Effector memory CD4-positive, alpha-beta T cell (primary cell): ENCODE results near the gene HDAC10.

Experiments
- DNase-seq, 3 donors: peaks; one replicate each; pipeline ENCODE4 v3.0.0-alpha.2; 2020
- H3K27ac ChIP-seq: 2 replicates; pipeline ENCODE4 v1.7.0; 2013; ENCODE audit warnings: mild to moderate bottlenecking, low read length, moderate library complexity; ENCODE audit not compliant: insufficient read depth, poor library complexity, severe bottlenecking
- H3K27me3 ChIP-seq: replicated peaks from 2 replicates; pipeline ENCODE4 v1.7.0; 2013; ENCODE audit warnings: mild to moderate bottlenecking, low read length; ENCODE audit not compliant: insufficient read depth, control insufficient read depth, poor library complexity, severe bottlenecking
- H3K36me3 ChIP-seq: 2 replicates; pipeline ENCODE4 v1.7.0; 2013; ENCODE audit warnings: mild to moderate bottlenecking, low read length, moderate library complexity; ENCODE audit not compliant: control insufficient read depth, insufficient read depth
- H3K4me1 ChIP-seq: 2 replicates; pipeline ENCODE4 v1.7.0; 2013; ENCODE audit warnings: low read length, mild to moderate bottlenecking; ENCODE audit not compliant: control insufficient read depth, insufficient read depth, poor library complexity, severe bottlenecking
- H3K4me3 ChIP-seq: 2 replicates; pipeline ENCODE4 v1.7.0; 2013; ENCODE audit warnings: low read length, low read depth, mild to moderate bottlenecking; ENCODE audit not compliant: insufficient read depth, poor library complexity, severe bottlenecking
- H3K9me3 ChIP-seq: 2 replicates; pipeline ENCODE4 v1.7.0; 2013; ENCODE audit warnings: mild to moderate bottlenecking, low read length, moderate library complexity; ENCODE audit not compliant: control insufficient read depth

The HDAC10 gene

GRCh38 chr22:50293441-50294318 lies 42.6 kb upstream of the HDAC10 start:
- Histone ChIP-seq H3K36me3 (no peaks in the 10 kb centered on the region), H3K4me3 (no peak overlapping the region), H3K27ac (no peak overlapping the region), H3K27me3 (peaks cover 17% of the 10 kb centered on the region), H3K4me1 (no peaks in the 10 kb centered on the region), H3K9me3 (no peaks in the 10 kb centered on the region)
- no peak for DNase-seq

- Histone ChIP-seq H3K27ac (no peak overlapping the region), H3K4me1 (no peaks in the 10 kb centered on the region), H3K4me3 (no peak overlapping the region), H3K36me3 (no peaks in the 10 kb centered on the region), H3K9me3 (no peaks in the 10 kb centered on the region), H3K27me3 (peaks cover 16% of the 10 kb centered on the region)
- no peak for DNase-seq
These were observed 41.8 kb upstream of the HDAC10 start for GRCh38 chr22:50292643-50293440.

- Histone ChIP-seq H3K27me3 (peaks cover 11% of the 10 kb centered on the region), H3K4me1 (no peaks in the 10 kb centered on the region), H3K36me3 (no peaks in the 10 kb centered on the region), H3K27ac (no peak overlapping the region), H3K4me3 (no peak overlapping the region), H3K9me3 (no peaks in the 10 kb centered on the region)
- DNase-seq = no peak
These were observed 39.0 kb upstream of the HDAC10 start for GRCh38 chr22:50289942-50290630.

- no peak overlapping the region for H3K4me3 ChIP-seq
- peaks cover 11% of the 10 kb centered on the region for H3K27me3 ChIP-seq
- no peak overlapping the region for H3K27ac ChIP-seq
- no peaks in the 10 kb centered on the region for H3K9me3 ChIP-seq
- no peak for DNase-seq
- no peaks in the 10 kb centered on the region for H3K36me3 ChIP-seq
- H3K4me1 ChIP-seq = no peaks in the 10 kb centered on the region
These were observed 38.3 kb upstream of the HDAC10 start for GRCh38 chr22:50289151-50289941.

- Histone ChIP-seq H3K36me3 (no peaks in the 10 kb centered on the region), H3K4me1 (no peaks in the 10 kb centered on the region)
These were observed 36.7 kb upstream of the HDAC10 start for GRCh38 chr22:50287731-50288130.

GRCh38 chr22:50286701-50287318 lies 35.7 kb upstream of the HDAC10 start:
- H3K36me3 ChIP-seq = no peaks in the 10 kb centered on the region
- H3K4me1 ChIP-seq = no peaks in the 10 kb centered on the region
- H3K4me3 ChIP-seq = no peak overlapping the region
- no peaks in the 10 kb centered on the region for H3K9me3 ChIP-seq
- no peak for DNase-seq
- H3K27ac ChIP-seq = no peak overlapping the region
- peaks cover 4% of the 10 kb centered on the region for H3K27me3 ChIP-seq

More at GRCh38 chr22:50287731-50288130, 36.7 kb upstream of the HDAC10 start:
- H3K9me3 ChIP-seq = no peaks in the 10 kb centered on the region
- no peak overlapping the region for H3K4me3 ChIP-seq
- H3K27ac ChIP-seq = no peak overlapping the region
- DNase-seq = no peak
- peaks cover 8% of the 10 kb centered on the region for H3K27me3 ChIP-seq

- Histone ChIP-seq H3K27ac (no peak overlapping the region), H3K9me3 (no peaks in the 10 kb centered on the region), H3K4me1 (no peaks in the 10 kb centered on the region), H3K36me3 (no peaks in the 10 kb centered on the region), H3K4me3 (no peak overlapping the region), H3K27me3 (no peaks in the 10 kb centered on the region)
- no peak for DNase-seq
These were observed 35.2 kb upstream of the HDAC10 start for GRCh38 chr22:50286275-50286674.

- Histone ChIP-seq H3K36me3 (no peaks in the 10 kb centered on the region), H3K27me3 (no peaks in the 10 kb centered on the region), H3K4me3 (no peak overlapping the region), H3K27ac (no peak overlapping the region), H3K9me3 (no peaks in the 10 kb centered on the region), H3K4me1 (no peaks in the 10 kb centered on the region)
- no peak for DNase-seq
These were observed 34.6 kb upstream of the HDAC10 start for GRCh38 chr22:50285568-50286229.

GRCh38 chr22:50284479-50284878 lies 33.4 kb upstream of the HDAC10 start:
- no peaks in the 10 kb centered on the region for H3K9me3 ChIP-seq
- no peaks in the 10 kb centered on the region for H3K27me3 ChIP-seq
- no peak overlapping the region for H3K4me3 ChIP-seq
- H3K4me1 ChIP-seq = no peaks in the 10 kb centered on the region
- no peak for DNase-seq
- no peak overlapping the region for H3K27ac ChIP-seq
- H3K36me3 ChIP-seq = no peaks in the 10 kb centered on the region
